ENCODE results near the gene PCNT. TPM values are rescaled to one million over a fixed set of nuclear protein-coding genes. Genes with fewer than 3 reads are reported as not detected.

Gene PCNT
- total and polyA plus RNA-seq, 9 of the 15 experiments (the other 6 are each of a cell fraction or from before 2014, with no cell fraction given) = 9.1 to 53.5 (median 31.3) TPM

GRCh38 chr21:46320331-46320801, 3.6 kb upstream of the PCNT start (continued):
- no peak for TF ChIP-seq RAD21 (CRISPR knock-in tag; conservative IDR thresholded peaks at IDR 0.05 in 1 of 2, IDR thresholded peaks at IDR 0.05 in 1 of 2)
- peak; percentile 51 for TF ChIP-seq SAP30 (IDR thresholded peaks at IDR 0.05; ENCODE audit: borderline replicate concordance, insufficient read depth, low read depth, low read length, poor library complexity, severe bottlenecking)
- TF ChIP-seq ZBTB7A (IDR thresholded peaks at IDR 0.05; ENCODE audit: borderline replicate concordance, control insufficient read depth, low read depth, low read length) = no peak
- TF ChIP-seq POLR2B (IDR thresholded peaks at IDR 0.05; ENCODE audit: low read depth, partially characterized antibody) = peak; percentile 17
- peak; percentile 80 for TF ChIP-seq HMGN3 (IDR thresholded peaks at IDR 0.05; ENCODE audit: borderline replicate concordance, extremely low read depth, insufficient read length, low read depth, low read length)
- no peak for TF ChIP-seq SNRNP70 (optimal IDR thresholded peaks at IDR 0.05; ENCODE audit: low read depth, low read length)
- no peak for TF ChIP-seq ZNF133 (CRISPR knock-in tag; IDR thresholded peaks at IDR 0.05)
- no peak for TF ChIP-seq FOS (IDR thresholded peaks at IDR 0.05; ENCODE audit: extremely low read depth, insufficient read length)
- TF ChIP-seq ZNF586 (CRISPR knock-in tag; conservative IDR thresholded peaks at IDR 0.05) = no peak
- TF ChIP-seq HMGXB4 (CRISPR knock-in tag; IDR thresholded peaks at IDR 0.05) = no peak
- TF ChIP-seq RFX1 (IDR thresholded peaks at IDR 0.05) = no peak
- TF ChIP-seq DEAF1 (CRISPR knock-in tag; IDR thresholded peaks at IDR 0.05) = no peak
- no peak for TF ChIP-seq MCM2 (IDR thresholded peaks at IDR 0.05; ENCODE audit: low read depth)
- TF ChIP-seq BRD9 (IDR thresholded peaks at IDR 0.05; ENCODE audit: low read depth, partially characterized antibody) = peak; percentile 87
- TF ChIP-seq BHLHE40 (IDR thresholded peaks at IDR 0.05; ENCODE audit: low read length) = peak; percentile 33; the same call in 1 of the 2 replicates
- 0 out of 2 replicates have a peak, but pooled peaks have one; percentile 17 for TF ChIP-seq HINFP (tag; conservative IDR thresholded peaks at IDR 0.05; ENCODE audit: low read depth)
- no peak for TF ChIP-seq ZNF174 (CRISPR knock-in tag; IDR thresholded peaks at IDR 0.05)
- TF ChIP-seq ZNF41 (CRISPR knock-in tag; conservative IDR thresholded peaks at IDR 0.05) = no peak
- TF ChIP-seq AFF4 (CRISPR knock-in tag; IDR thresholded peaks at IDR 0.05) = no peak
